ENCODE data around the gene CSTF3.

GRCh38 chr11:33128739-33129138 lies 32.5 kb downstream of the CSTF3 start:
- TF ChIP-seq CTCF (IDR thresholded peaks at IDR 0.05; ENCODE audit: insufficient read depth, low read depth, low read length) (no peak), EZH2 (IDR thresholded peaks at IDR 0.05; ENCODE audit: insufficient read depth, low read length) (no peak)
